SK-N-SH treated with all-trans-retinoic acid at 6 μM for 48 hours (cell line): ENCODE measurements around the gene GUK1.

ENCODE experiments used
- PPARA ChIP-seq: fragments of 250-450 bp; sonication (Bioruptor Pico); IDR thresholded peaks from 2 replicates; pipeline ENCODE4 v1.5.0; 2020; ENCODE audit warnings: mild to moderate bottlenecking, borderline replicate concordance
- TOX ChIP-seq: fragments of 250-450 bp; sonication (Bioruptor Pico); IDR thresholded peaks from 2 replicates; pipeline ENCODE4 v1.8.0; 2021; ENCODE audit warnings: mild to moderate bottlenecking, moderate library complexity, borderline replicate concordance
- ZFP30 ChIP-seq: fragments of 450-650 bp; formaldehyde crosslinking; IDR thresholded peaks from 2 replicates; pipeline ENCODE4 v1.5.0; 2022; ENCODE audit warnings: mild to moderate bottlenecking, moderate library complexity
- TF ChIP-seq, protein P1 (sequence below): fragments of 250-450 bp; sonication (Bioruptor Pico); IDR thresholded peaks from 2 replicates; pipeline ENCODE4 v1.5.0; 2020; ENCODE audit warnings: mild to moderate bottlenecking, moderate library complexity

DNA sequence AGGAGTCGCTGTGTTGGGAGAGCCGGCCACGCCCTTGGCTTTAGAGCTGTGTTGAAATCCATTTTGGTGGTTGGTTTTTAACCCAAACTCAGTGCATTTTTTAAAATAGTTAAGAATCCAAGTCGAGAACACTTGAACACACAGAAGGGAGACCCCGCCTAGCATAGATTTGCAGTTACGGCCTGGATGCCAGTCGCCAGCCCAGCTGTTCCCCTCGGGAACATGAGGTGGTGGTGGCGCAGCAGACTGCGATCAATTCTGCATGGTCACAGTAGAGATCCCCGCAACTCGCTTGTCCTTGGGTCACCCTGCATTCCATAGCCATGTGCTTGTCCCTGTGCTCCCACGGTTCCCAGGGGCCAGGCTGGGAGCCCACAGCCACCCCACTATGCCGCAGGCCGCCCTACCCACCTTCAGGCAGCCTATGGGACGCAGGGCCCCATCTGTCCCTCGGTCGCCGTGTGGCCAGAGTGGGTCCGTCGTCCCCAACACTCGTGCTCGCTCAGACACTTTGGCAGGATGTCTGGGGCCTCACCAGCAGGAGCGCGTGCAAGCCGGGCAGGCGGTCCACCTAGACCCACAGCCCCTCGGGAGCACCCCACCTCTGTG lies 41.7 kb upstream of the GUK1 start:
- TF ChIP-seq ZFP30 (no peak), TOX (no peak), PPARA (CRISPR knock-in tag) (no peak)
- TF ChIP-seq, protein P1, sequence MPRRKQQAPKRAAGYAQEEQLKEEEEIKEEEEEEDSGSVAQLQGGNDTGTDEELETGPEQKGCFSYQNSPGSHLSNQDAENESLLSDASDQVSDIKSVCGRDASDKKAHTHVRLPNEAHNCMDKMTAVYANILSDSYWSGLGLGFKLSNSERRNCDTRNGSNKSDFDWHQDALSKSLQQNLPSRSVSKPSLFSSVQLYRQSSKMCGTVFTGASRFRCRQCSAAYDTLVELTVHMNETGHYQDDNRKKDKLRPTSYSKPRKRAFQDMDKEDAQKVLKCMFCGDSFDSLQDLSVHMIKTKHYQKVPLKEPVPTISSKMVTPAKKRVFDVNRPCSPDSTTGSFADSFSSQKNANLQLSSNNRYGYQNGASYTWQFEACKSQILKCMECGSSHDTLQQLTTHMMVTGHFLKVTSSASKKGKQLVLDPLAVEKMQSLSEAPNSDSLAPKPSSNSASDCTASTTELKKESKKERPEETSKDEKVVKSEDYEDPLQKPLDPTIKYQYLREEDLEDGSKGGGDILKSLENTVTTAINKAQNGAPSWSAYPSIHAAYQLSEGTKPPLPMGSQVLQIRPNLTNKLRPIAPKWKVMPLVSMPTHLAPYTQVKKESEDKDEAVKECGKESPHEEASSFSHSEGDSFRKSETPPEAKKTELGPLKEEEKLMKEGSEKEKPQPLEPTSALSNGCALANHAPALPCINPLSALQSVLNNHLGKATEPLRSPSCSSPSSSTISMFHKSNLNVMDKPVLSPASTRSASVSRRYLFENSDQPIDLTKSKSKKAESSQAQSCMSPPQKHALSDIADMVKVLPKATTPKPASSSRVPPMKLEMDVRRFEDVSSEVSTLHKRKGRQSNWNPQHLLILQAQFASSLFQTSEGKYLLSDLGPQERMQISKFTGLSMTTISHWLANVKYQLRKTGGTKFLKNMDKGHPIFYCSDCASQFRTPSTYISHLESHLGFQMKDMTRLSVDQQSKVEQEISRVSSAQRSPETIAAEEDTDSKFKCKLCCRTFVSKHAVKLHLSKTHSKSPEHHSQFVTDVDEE, result no peak
